ENCODE measurements around the gene MNS1.
A peak's percentile ranks its signal among the peaks of the same experiment; 100 is the strongest.
"Not testable (repeated sequence)": the region's sequence is repeated elsewhere in the genome, so short reads cannot be mapped to it uniquely, and the experiment has no call there.

Gene MNS1

GRCh38 chr15:56464893-56465520 is at the start of gene MNS1:
Gene MNS1, minus strand, starts transcription at chr15:56465137. Its CDS starts 165 bp downstream, at chr15:56464972.
- peak within 1 kb of the TSS; percentile 76 for H3K4me3 ChIP-seq (ENCODE audit: low read depth, low read length)
- peaks cover 7% of the 10 kb centered on the region for H3K4me1 ChIP-seq (ENCODE audit: control insufficient read depth, insufficient read depth, low read length, unreplicated experiment)
- no peaks in the 10 kb centered on the region for H3K79me2 ChIP-seq (ENCODE audit: control insufficient read depth, insufficient read depth, low read length, unreplicated experiment)
- H3K36me3 ChIP-seq (ENCODE audit: insufficient read depth, low read length): no peaks in the 10 kb centered on the region
- H3K27ac ChIP-seq (ENCODE audit: low read depth, low read length): no peak within 1 kb of the TSS
- peak within 1 kb of the TSS; percentile 66 for H2AFZ ChIP-seq (ENCODE audit: low read length, unreplicated experiment)
- no peaks in the 10 kb centered on the region for H3K27me3 ChIP-seq (ENCODE audit: insufficient read depth, low read length)

GRCh38 chr15:56496635-56497034 is 31.7 kb upstream of the MNS1 start:
- Histone ChIP-seq H3K4me3 (ENCODE audit: low read depth, low read length) (peak overlapping the region; percentile 41), H3K79me2 (ENCODE audit: control insufficient read depth, insufficient read depth, low read length, unreplicated experiment) (no peaks in the 10 kb centered on the region), H3K4me1 (ENCODE audit: control insufficient read depth, insufficient read depth, low read length, unreplicated experiment) (peaks cover 3% of the 10 kb centered on the region), H2AFZ (ENCODE audit: low read length, unreplicated experiment) (peak overlapping the region; percentile 32), H3K27ac (ENCODE audit: low read depth, low read length) (no peak overlapping the region), H3K27me3 (ENCODE audit: insufficient read depth, low read length) (peaks cover 7% of the 10 kb centered on the region), H3K36me3 (ENCODE audit: insufficient read depth, low read length) (no peaks in the 10 kb centered on the region)

- H3K4me3 ChIP-seq (ENCODE audit: low read depth, low read length): no peak overlapping the region
- H3K27me3 ChIP-seq (ENCODE audit: insufficient read depth, low read length): peaks cover 4% of the 10 kb centered on the region
- H3K4me1 ChIP-seq (ENCODE audit: control insufficient read depth, insufficient read depth, low read length, unreplicated experiment): peaks cover 3% of the 10 kb centered on the region
- H3K36me3 ChIP-seq (ENCODE audit: insufficient read depth, low read length): no peaks in the 10 kb centered on the region
- H2AFZ ChIP-seq (ENCODE audit: low read length, unreplicated experiment): no peak overlapping the region
- H3K79me2 ChIP-seq (ENCODE audit: control insufficient read depth, insufficient read depth, low read length, unreplicated experiment): no peaks in the 10 kb centered on the region
- no peak overlapping the region for H3K27ac ChIP-seq (ENCODE audit: low read depth, low read length)
Observed at GRCh38 chr15:56495533-56495932, 30.6 kb upstream of the MNS1 start.

- no peak overlapping the region for H3K4me3 ChIP-seq (ENCODE audit: low read depth, low read length)
- H3K36me3 ChIP-seq (ENCODE audit: insufficient read depth, low read length): no peaks in the 10 kb centered on the region
- H3K27me3 ChIP-seq (ENCODE audit: insufficient read depth, low read length): no peaks in the 10 kb centered on the region
- H2AFZ ChIP-seq (ENCODE audit: low read length, unreplicated experiment): no peak overlapping the region
- H3K27ac ChIP-seq (ENCODE audit: low read depth, low read length): no peak overlapping the region
- H3K4me1 ChIP-seq (ENCODE audit: control insufficient read depth, insufficient read depth, low read length, unreplicated experiment): peaks cover 3% of the 10 kb centered on the region
- H3K79me2 ChIP-seq (ENCODE audit: control insufficient read depth, insufficient read depth, low read length, unreplicated experiment): no peaks in the 10 kb centered on the region
Observed at GRCh38 chr15:56495053-56495452, 30.1 kb upstream of the MNS1 start.

GRCh38 chr15:56492791-56493555 is 28.0 kb upstream of the MNS1 start:
- Histone ChIP-seq H3K4me3 (ENCODE audit: low read depth, low read length) (no peak overlapping the region), H3K4me1 (ENCODE audit: control insufficient read depth, insufficient read depth, low read length, unreplicated experiment) (peaks cover 3% of the 10 kb centered on the region), H3K27me3 (ENCODE audit: insufficient read depth, low read length) (no peaks in the 10 kb centered on the region), H3K27ac (ENCODE audit: low read depth, low read length) (no peak overlapping the region), H2AFZ (ENCODE audit: low read length, unreplicated experiment) (no peak overlapping the region), H3K79me2 (ENCODE audit: control insufficient read depth, insufficient read depth, low read length, unreplicated experiment) (no peaks in the 10 kb centered on the region), H3K36me3 (ENCODE audit: insufficient read depth, low read length) (no peaks in the 10 kb centered on the region)

- Histone ChIP-seq H3K27ac (ENCODE audit: low read depth, low read length) (no peak overlapping the region), H2AFZ (ENCODE audit: low read length, unreplicated experiment) (no peak overlapping the region), H3K79me2 (ENCODE audit: control insufficient read depth, insufficient read depth, low read length, unreplicated experiment) (no peaks in the 10 kb centered on the region), H3K27me3 (ENCODE audit: insufficient read depth, low read length) (no peaks in the 10 kb centered on the region), H3K4me1 (ENCODE audit: control insufficient read depth, insufficient read depth, low read length, unreplicated experiment) (peaks cover 3% of the 10 kb centered on the region), H3K36me3 (ENCODE audit: insufficient read depth, low read length) (no peaks in the 10 kb centered on the region), H3K4me3 (ENCODE audit: low read depth, low read length) (no peak overlapping the region)
Observed at GRCh38 chr15:56492236-56492635, 27.3 kb upstream of the MNS1 start.

GRCh38 chr15:56491110-56491722 is 26.3 kb upstream of the MNS1 start:
- no peak overlapping the region for H2AFZ ChIP-seq (ENCODE audit: low read length, unreplicated experiment)
- no peaks in the 10 kb centered on the region for H3K79me2 ChIP-seq (ENCODE audit: control insufficient read depth, insufficient read depth, low read length, unreplicated experiment)
- no peaks in the 10 kb centered on the region for H3K27me3 ChIP-seq (ENCODE audit: insufficient read depth, low read length)
- no peaks in the 10 kb centered on the region for H3K4me1 ChIP-seq (ENCODE audit: control insufficient read depth, insufficient read depth, low read length, unreplicated experiment)
- no peak overlapping the region for H3K27ac ChIP-seq (ENCODE audit: low read depth, low read length)
- H3K4me3 ChIP-seq (ENCODE audit: low read depth, low read length): no peak overlapping the region
- H3K36me3 ChIP-seq (ENCODE audit: insufficient read depth, low read length): no peaks in the 10 kb centered on the region

GRCh38 chr15:56490461-56490860 is 25.5 kb upstream of the MNS1 start:
- Histone ChIP-seq H3K36me3 (ENCODE audit: insufficient read depth, low read length) (no peaks in the 10 kb centered on the region), H2AFZ (ENCODE audit: low read length, unreplicated experiment) (no peak overlapping the region), H3K4me1 (ENCODE audit: control insufficient read depth, insufficient read depth, low read length, unreplicated experiment) (no peaks in the 10 kb centered on the region), H3K79me2 (ENCODE audit: control insufficient read depth, insufficient read depth, low read length, unreplicated experiment) (no peaks in the 10 kb centered on the region), H3K27ac (ENCODE audit: low read depth, low read length) (no peak overlapping the region), H3K4me3 (ENCODE audit: low read depth, low read length) (no peak overlapping the region), H3K27me3 (ENCODE audit: insufficient read depth, low read length) (no peaks in the 10 kb centered on the region)

- H2AFZ ChIP-seq (ENCODE audit: low read length, unreplicated experiment): not testable (repeated sequence)
Observed at GRCh38 chr15:56486206-56486605, 21.3 kb upstream of the MNS1 start.

GRCh38 chr15:56485426-56485825 is 20.5 kb upstream of the MNS1 start:
- not testable (repeated sequence) for H3K27ac ChIP-seq (ENCODE audit: low read depth, low read length); H3K36me3 ChIP-seq (ENCODE audit: insufficient read depth, low read length); H2AFZ ChIP-seq (ENCODE audit: low read length, unreplicated experiment)

More at GRCh38 chr15:56486206-56486605, 21.3 kb upstream of the MNS1 start:
- H3K36me3 ChIP-seq (ENCODE audit: insufficient read depth, low read length); H3K4me3 ChIP-seq (ENCODE audit: low read depth, low read length); H3K27ac ChIP-seq (ENCODE audit: low read depth, low read length); H3K79me2 ChIP-seq (ENCODE audit: control insufficient read depth, insufficient read depth, low read length, unreplicated experiment); H3K27me3 ChIP-seq (ENCODE audit: insufficient read depth, low read length); H3K4me1 ChIP-seq (ENCODE audit: control insufficient read depth, insufficient read depth, low read length, unreplicated experiment): not testable (repeated sequence)

GRCh38 chr15:56484287-56484686 is 19.4 kb upstream of the MNS1 start:
- no peak overlapping the region for H3K4me3 ChIP-seq (ENCODE audit: low read depth, low read length)
- no peak overlapping the region for H3K27ac ChIP-seq (ENCODE audit: low read depth, low read length)
- no peaks in the 10 kb centered on the region for H3K4me1 ChIP-seq (ENCODE audit: control insufficient read depth, insufficient read depth, low read length, unreplicated experiment)
- H3K36me3 ChIP-seq (ENCODE audit: insufficient read depth, low read length): no peaks in the 10 kb centered on the region
- no peaks in the 10 kb centered on the region for H3K79me2 ChIP-seq (ENCODE audit: control insufficient read depth, insufficient read depth, low read length, unreplicated experiment)
- H3K27me3 ChIP-seq (ENCODE audit: insufficient read depth, low read length): no peaks in the 10 kb centered on the region
- H2AFZ ChIP-seq (ENCODE audit: low read length, unreplicated experiment): no peak overlapping the region

More at GRCh38 chr15:56485426-56485825, 20.5 kb upstream of the MNS1 start:
- H3K27me3 ChIP-seq (ENCODE audit: insufficient read depth, low read length); H3K4me1 ChIP-seq (ENCODE audit: control insufficient read depth, insufficient read depth, low read length, unreplicated experiment); H3K4me3 ChIP-seq (ENCODE audit: low read depth, low read length); H3K79me2 ChIP-seq (ENCODE audit: control insufficient read depth, insufficient read depth, low read length, unreplicated experiment): not testable (repeated sequence)
